CD4-positive, alpha-beta T cell treated with Interleukin-17A for 1 hour (primary cell): ENCODE results near the gene ATP1A2.

Experiments
- DNase-seq: peaks from one replicate; pipeline ENCODE4 v3.0.0-alpha.2; 2020

ATP1A2 gene

GRCh38 chr1:160151303-160151702 is 35.7 kb downstream of the ATP1A2 start, which contains the start of gene ATP1A4:
Gene ATP1A4 (plus strand): TSS chr1:160151603. CDS start chr1:160152041, 438 bp downstream.
- no peak for DNase-seq

GRCh38 chr1:160154790-160155189 is 39.2 kb downstream of the ATP1A2 start:
- no peak for DNase-seq

- no peak for DNase-seq
These were observed 40.8 kb downstream of the ATP1A2 start for GRCh38 chr1:160156361-160156760.

GRCh38 chr1:160157174-160157573 is 41.6 kb downstream of the ATP1A2 start:
- DNase-seq: no peak

GRCh38 chr1:160158031-160158430 is 42.5 kb downstream of the ATP1A2 start:
- no peak for DNase-seq

- DNase-seq: no peak
These were observed 43.0 kb downstream of the ATP1A2 start for GRCh38 chr1:160158534-160158933.

GRCh38 chr1:160159846-160160245 is 44.3 kb downstream of the ATP1A2 start:
- no peak for DNase-seq

- no peak for DNase-seq
These were observed 46.6 kb downstream of the ATP1A2 start for GRCh38 chr1:160161965-160162705.

- DNase-seq: no peak
These were observed 47.4 kb downstream of the ATP1A2 start for GRCh38 chr1:160162931-160163330.

- DNase-seq: no peak
These were observed 48.1 kb downstream of the ATP1A2 start for GRCh38 chr1:160163615-160164014.

GRCh38 chr1:160164121-160164520 is 48.6 kb downstream of the ATP1A2 start:
- no peak for DNase-seq

GRCh38 chr1:160166166-160166868 is 50.8 kb downstream of the ATP1A2 start:
- no peak for DNase-seq

GRCh38 chr1:160167056-160167455 is 51.5 kb downstream of the ATP1A2 start:
- no peak for DNase-seq

- no peak for DNase-seq
These were observed 52.0 kb downstream of the ATP1A2 start for GRCh38 chr1:160167580-160167979.

GRCh38 chr1:160168016-160168415 is 52.5 kb downstream of the ATP1A2 start:
- no peak for DNase-seq

GRCh38 chr1:160168609-160169369 is 53.2 kb downstream of the ATP1A2 start:
- no peak for DNase-seq

- DNase-seq: no peak
These were observed 54.2 kb downstream of the ATP1A2 start for GRCh38 chr1:160169553-160170399.

- no peak for DNase-seq
These were observed 55.8 kb downstream of the ATP1A2 start for GRCh38 chr1:160171354-160171753.

GRCh38 chr1:160171980-160172379 is 56.4 kb downstream of the ATP1A2 start:
- no peak for DNase-seq

GRCh38 chr1:160177231-160177630 is 61.7 kb downstream of the ATP1A2 start:
- no peak for DNase-seq

- DNase-seq: no peak
These were observed 62.1 kb downstream of the ATP1A2 start for GRCh38 chr1:160177667-160178066.

- DNase-seq: no peak
These were observed 63.2 kb downstream of the ATP1A2 start for GRCh38 chr1:160178731-160179130.

- no peak for DNase-seq
These were observed 63.8 kb downstream of the ATP1A2 start for GRCh38 chr1:160179336-160179735.
